Kidney (tissue), 14 donors: ENCODE results near the gene ANKRD11. TPM values are rescaled to one million over a fixed set of nuclear protein-coding genes. Genes with fewer than 3 reads are reported as not detected.

ENCODE experiments used
- DNase-seq, 5 donors: peaks; one replicate each; pipeline ENCODE4 v3.0.0-alpha.2; 2013 to 2020
- FAIRE-seq: peaks from 2 replicates; lab custom pipeline; 2012; peaks lifted over from hg19 to GRCh38; lab: Jason Lieb, UNC
- H3K27ac ChIP-seq, 2 donors: one replicate each; pipeline ENCODE4 v1.7.0; 2013; ENCODE audit warnings: low read depth in 2 of 2, low read length in 2 of 2, inconsistent platforms in 1 of 2
- H3K27me3 ChIP-seq: one replicate; pipeline ENCODE4 v1.7.1; 2013; ENCODE audit warnings: low read length, inconsistent platforms; ENCODE audit not compliant: control insufficient read depth, insufficient read depth
- H3K36me3 ChIP-seq, 3 donors: one replicate each; pipeline versions ENCODE4 v1.7.0 to v1.7.1; 2013; ENCODE audit warnings: low read length in 3 of 3, control low read depth in 1 of 3, inconsistent platforms in 1 of 3; ENCODE audit not compliant: insufficient read depth in 3 of 3, control insufficient read depth in 2 of 3
- H3K4me1 ChIP-seq, 3 donors: one replicate each; pipeline versions ENCODE4 v1.7.0 to v1.7.1; 2013; ENCODE audit warnings: low read length in 3 of 3, inconsistent platforms in 1 of 3, low read depth in 1 of 3; ENCODE audit not compliant: control insufficient read depth in 2 of 3, insufficient read depth in 2 of 3
- H3K4me3 ChIP-seq, 3 donors: one replicate each; pipeline versions ENCODE4 v1.7.0 to v1.8.1; 2013; ENCODE audit warnings: low read length in 3 of 3, control low read depth in 1 of 3, inconsistent platforms in 1 of 3
- H3K9ac ChIP-seq, 3 donors: one replicate each; pipeline versions ENCODE4 v1.7.0 to v1.7.1; 2013; ENCODE audit warnings: low read length in 3 of 3, control low read depth in 1 of 3, inconsistent platforms in 1 of 3
- H3K9me3 ChIP-seq, 3 donors: one replicate each; pipeline versions ENCODE4 v1.7.0 to v1.7.1; 2013; ENCODE audit warnings: low read length in 3 of 3, control low read depth in 1 of 3, inconsistent platforms in 1 of 3; ENCODE audit not compliant: control insufficient read depth in 2 of 3, insufficient read depth in 1 of 3
- intact Hi-C: fragments of 100-400 bp; cut with DNase I; formaldehyde crosslinking; loops from one replicate; pipeline ENCODE4 v1.11.1; 2022
- polyA plus RNA-seq: library from polyadenylated mRNA; stranded (reverse); fragments of 350-450 nt; fragmentation: Illumina TruSeq; extraction: RNeasy Lipid Tissue Mini Kit (QIAGEN cat#74804); gene quantifications from one replicate; pipeline ENCODE4 v1.2.3, GENCODE V29; 2014; ENCODE audit warnings: low read depth, low replicate concordance; ENCODE audit not compliant: insufficient read depth
- total RNA-seq: library from RNA; stranded (reverse); fragmentation: NEBNext Ultra II Directional; extraction: Animal tissue kit (Norgen Biotek cat#: 25700); gene quantifications from one replicate; pipeline ENCODE4 v1.2.1, GENCODE V29; 2021
- TF ChIP-seq, protein P1 (sequence below): IDR thresholded peaks from 3 replicates; pipeline ENCODE4 v1.5.1; 2012; ENCODE audit warnings: mild to moderate bottlenecking, moderate library complexity, borderline replicate concordance; ENCODE audit not compliant: insufficient read depth; ENCODE audit errors: extremely low read depth
- donor health status: control.
- donor health status: control.
- donor health status: control.
- donor health status: control.
- donor health status: control.
- donor health status: DM: yes; HTN: yes; CAD: no.
- donor health status: Normal renal cell carcinoma (clear cell type).

ANKRD11 gene
- total and polyA plus RNA-seq, 2 donors from 2014 or later, result 36.2 to 154 TPM

DNA sequence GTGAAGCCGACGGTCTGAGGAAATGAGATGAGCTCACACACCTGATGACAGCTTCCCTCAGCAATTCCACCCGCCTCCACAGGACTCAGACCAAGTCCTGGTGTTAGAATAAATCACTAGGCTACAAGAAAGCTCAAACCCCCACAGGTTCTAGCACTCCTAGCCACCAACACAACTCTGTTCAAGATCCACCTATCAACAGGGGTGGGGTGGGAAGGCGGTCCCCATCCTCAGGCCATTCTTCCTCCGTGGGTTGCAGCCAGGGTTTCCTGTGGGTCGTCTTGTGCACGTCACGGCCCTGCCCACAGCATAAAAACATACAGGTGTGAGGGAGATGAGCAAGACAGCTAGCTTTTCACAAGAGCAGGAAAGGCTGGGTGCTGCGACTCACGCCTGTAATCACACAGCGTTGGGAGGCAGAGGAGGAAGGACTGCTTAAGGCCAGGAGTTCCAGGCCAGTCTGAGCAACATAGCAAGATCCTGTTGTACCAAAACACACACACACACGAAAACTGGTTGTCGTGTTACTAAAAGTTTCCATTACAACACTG, 81.1 kb downstream of the ANKRD11 start:
- H3K9ac ChIP-seq, result no peak overlapping the region
- no peaks in the 10 kb centered on the region for H3K27me3 ChIP-seq
- FAIRE-seq (no peak), DNase-seq (peak in 1 of 5 donors; percentile 64)
- H3K4me3 ChIP-seq, result no peak overlapping the region
- intact Hi-C loops, result no loop called here
- H3K27ac ChIP-seq, result no peak overlapping the region
- H3K4me1 ChIP-seq, result peaks cover 4 to 53% (median 45%) of the 10 kb centered on the region in 3 donors
- TF ChIP-seq, protein P1, sequence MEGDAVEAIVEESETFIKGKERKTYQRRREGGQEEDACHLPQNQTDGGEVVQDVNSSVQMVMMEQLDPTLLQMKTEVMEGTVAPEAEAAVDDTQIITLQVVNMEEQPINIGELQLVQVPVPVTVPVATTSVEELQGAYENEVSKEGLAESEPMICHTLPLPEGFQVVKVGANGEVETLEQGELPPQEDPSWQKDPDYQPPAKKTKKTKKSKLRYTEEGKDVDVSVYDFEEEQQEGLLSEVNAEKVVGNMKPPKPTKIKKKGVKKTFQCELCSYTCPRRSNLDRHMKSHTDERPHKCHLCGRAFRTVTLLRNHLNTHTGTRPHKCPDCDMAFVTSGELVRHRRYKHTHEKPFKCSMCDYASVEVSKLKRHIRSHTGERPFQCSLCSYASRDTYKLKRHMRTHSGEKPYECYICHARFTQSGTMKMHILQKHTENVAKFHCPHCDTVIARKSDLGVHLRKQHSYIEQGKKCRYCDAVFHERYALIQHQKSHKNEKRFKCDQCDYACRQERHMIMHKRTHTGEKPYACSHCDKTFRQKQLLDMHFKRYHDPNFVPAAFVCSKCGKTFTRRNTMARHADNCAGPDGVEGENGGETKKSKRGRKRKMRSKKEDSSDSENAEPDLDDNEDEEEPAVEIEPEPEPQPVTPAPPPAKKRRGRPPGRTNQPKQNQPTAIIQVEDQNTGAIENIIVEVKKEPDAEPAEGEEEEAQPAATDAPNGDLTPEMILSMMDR, result no peak
- no peaks in the 10 kb centered on the region for H3K9me3 ChIP-seq
- H3K36me3 ChIP-seq, result no peaks in the 10 kb centered on the region

DNA sequence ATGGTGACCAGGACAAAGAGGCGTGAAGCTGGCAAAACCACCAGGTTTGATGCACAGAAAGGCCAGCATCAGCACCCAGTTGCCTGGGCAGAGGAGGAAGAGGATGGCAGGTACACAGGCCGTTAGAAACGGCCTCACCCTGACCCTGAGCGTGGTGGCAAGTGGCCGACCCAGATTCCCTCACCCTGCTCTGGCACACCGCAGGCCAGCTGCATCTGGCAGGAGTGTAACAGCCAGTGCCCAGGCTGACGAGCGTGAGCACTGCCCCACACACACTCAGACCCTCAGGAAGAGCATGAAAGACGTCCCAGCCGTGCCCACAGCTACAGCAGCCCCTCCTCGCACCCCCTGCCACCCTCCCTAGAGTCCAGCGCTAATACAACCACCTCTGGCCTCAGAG, 82.0 kb downstream of the ANKRD11 start:
- TF ChIP-seq, protein P1, result no peak
- intact Hi-C loops, result no loop called here
- DNase-seq (peak in 1 of 5 donors; percentile 48), FAIRE-seq (no peak)
- H3K36me3 ChIP-seq, result no peaks in the 10 kb centered on the region
- no peaks in the 10 kb centered on the region for H3K9me3 ChIP-seq
- H3K27ac ChIP-seq, result no peak overlapping the region
- H3K4me3 ChIP-seq, result no peak overlapping the region
- peaks cover 4 to 51% (median 41%) of the 10 kb centered on the region in 3 donors for H3K4me1 ChIP-seq
- H3K9ac ChIP-seq, result no peak overlapping the region
- H3K27me3 ChIP-seq, result no peaks in the 10 kb centered on the region

DNA sequence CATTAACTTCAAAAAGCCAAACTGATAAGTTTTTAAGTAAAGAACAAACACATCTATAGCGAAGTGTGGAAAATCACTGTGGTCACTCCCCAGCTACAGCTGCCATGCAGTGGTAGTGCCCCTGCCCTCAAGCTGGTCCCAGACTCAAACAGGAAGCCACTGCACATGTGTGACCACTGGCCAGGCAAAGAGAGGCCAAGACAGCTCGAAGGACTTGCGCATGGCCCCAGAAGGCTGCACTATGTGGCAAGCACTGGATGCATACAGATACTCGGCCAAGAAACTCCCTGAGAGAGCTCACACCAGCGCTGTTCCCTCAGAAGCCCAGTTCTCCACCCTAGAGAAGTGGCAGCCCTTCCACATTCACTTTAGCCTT, 82.4 kb downstream of the ANKRD11 start:
- H3K9ac ChIP-seq, result no peak overlapping the region
- peak in 1 of 5 donors; percentile 74 for DNase-seq
- no peaks in the 10 kb centered on the region for H3K9me3 ChIP-seq
- no peaks in the 10 kb centered on the region for H3K36me3 ChIP-seq
- no peaks in the 10 kb centered on the region for H3K27me3 ChIP-seq
- TF ChIP-seq, protein P1, result no peak
- H3K4me1 ChIP-seq, result peaks cover 4 to 47% (median 38%) of the 10 kb centered on the region in 3 donors
- FAIRE-seq, result no peak
- H3K4me3 ChIP-seq, result no peak overlapping the region
- intact Hi-C loops, result no loop called here
- no peak overlapping the region for H3K27ac ChIP-seq
